Endothelial cell (in vitro differentiated cells): ENCODE measurements around the gene CASP8AP2. TPM values are rescaled to one million over a fixed set of nuclear protein-coding genes. Genes with fewer than 3 reads are reported as not detected.
A peak's percentile ranks its signal among the peaks of the same experiment; 100 is the strongest.
"Not testable (repeated sequence)": the region's sequence is repeated elsewhere in the genome, so short reads cannot be mapped to it uniquely, and the experiment has no call there.

Experiments used
- DNase-seq: peaks from one replicate; pipeline ENCODE4 v3.0.0; 2021; ENCODE audit warnings: low spot score
- H3K27ac Mint-ChIP-seq: one replicate; pipeline ENCODE4 v1.8.0; 2021; ENCODE audit warnings: mixed read lengths, inconsistent platforms; ENCODE audit not compliant: unreplicated experiment
- H3K27me3 Mint-ChIP-seq: one replicate; pipeline ENCODE4 v1.8.0; 2021; ENCODE audit warnings: mild to moderate bottlenecking, moderate library complexity, mixed read lengths, inconsistent platforms; ENCODE audit not compliant: unreplicated experiment
- H3K36me3 Mint-ChIP-seq: one replicate; pipeline ENCODE4 v1.8.0; 2021; ENCODE audit warnings: mild to moderate bottlenecking, low read depth, mixed read lengths, inconsistent platforms; ENCODE audit not compliant: unreplicated experiment
- H3K4me1 Mint-ChIP-seq: one replicate; pipeline ENCODE4 v1.8.0; 2021; ENCODE audit warnings: mild to moderate bottlenecking, mixed read lengths, inconsistent platforms; ENCODE audit not compliant: unreplicated experiment
- H3K4me3 Mint-ChIP-seq: one replicate; pipeline ENCODE4 v1.8.0; 2021; ENCODE audit warnings: mild to moderate bottlenecking, mixed read lengths, inconsistent platforms; ENCODE audit not compliant: unreplicated experiment
- H3K9me3 Mint-ChIP-seq: one replicate; pipeline ENCODE4 v1.8.0; 2021; ENCODE audit warnings: mixed read lengths, inconsistent platforms; ENCODE audit not compliant: unreplicated experiment
- CTCF ChIP-seq: fragments of 200-600 bp; sonication (generic); IDR thresholded peaks from one replicate; pipeline ENCODE4 v1.5.0; 2021; ENCODE audit warnings: antibody characterized with exemption; ENCODE audit not compliant: unreplicated experiment
- long read RNA-seq: library from polyadenylated mRNA; unstranded; transcript quantifications from one replicate; pipeline ENCODE4 v2.0.0, GENCODE V29; 2020; ENCODE audit not compliant: unreplicated experiment
- total RNA-seq: library from RNA; stranded (reverse); fragmentation: NEBNext Ultra II Directional; extraction: Animal tissue kit (Norgen Biotek cat#: 25700); gene quantifications from one replicate; pipeline ENCODE4 v1.2.1, GENCODE V29; 2021; ENCODE audit not compliant: unreplicated experiment

Gene CASP8AP2
- total RNA-seq, result 19.2 TPM
- long read RNA-seq, partial matches to known transcripts, result 2 of 4 reads
- long read RNA-seq, other reads (novel, unspliced or antisense), result 0 of 4 reads

DNA sequence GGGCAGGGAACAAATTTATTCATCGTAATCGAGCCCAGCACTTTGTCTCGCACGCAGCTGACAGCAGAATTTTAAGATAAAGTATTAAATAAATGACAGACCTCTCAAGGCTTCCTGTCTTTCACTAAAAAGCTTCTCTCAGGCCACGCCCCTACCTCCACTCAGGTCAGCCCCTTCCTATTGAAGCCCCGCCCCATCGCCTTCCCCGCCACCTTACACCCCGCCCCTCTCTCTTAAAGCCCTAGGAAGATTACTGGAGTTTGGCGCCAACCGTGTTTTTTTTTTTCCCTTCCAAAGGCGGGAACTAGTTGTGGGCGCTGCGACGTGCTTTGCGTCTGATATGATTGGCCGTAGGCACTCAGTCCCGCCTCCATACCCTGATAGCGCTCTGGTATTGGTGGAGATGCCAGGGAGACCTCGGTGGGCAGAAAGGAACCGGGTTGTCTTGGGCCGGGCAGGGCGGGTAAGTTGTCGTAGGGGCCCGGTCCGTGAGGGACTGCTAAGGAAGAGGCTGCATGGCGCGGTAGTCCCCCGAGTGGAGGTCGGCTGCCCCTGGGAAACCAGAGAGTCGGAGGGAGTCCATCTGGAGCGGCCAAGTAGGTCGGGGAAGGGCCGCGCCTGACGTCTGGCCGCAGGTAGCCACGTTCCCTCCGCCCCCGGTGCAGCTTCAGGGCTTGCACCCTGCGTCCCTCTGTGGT is at the start of gene CASP8AP2:
Gene CASP8AP2, plus strand, starts transcription at position 409 of the 698 bp plus-strand sequence.
- peak within 1 kb of the TSS; percentile 99 for H3K4me3 Mint-ChIP-seq
- H3K9me3 Mint-ChIP-seq, result no peaks in the 10 kb centered on the region
- H3K36me3 Mint-ChIP-seq, result peaks cover 4% of the 10 kb centered on the region
- peak; percentile 80 for DNase-seq
- peaks cover 4% of the 10 kb centered on the region for H3K27me3 Mint-ChIP-seq
- no peak for TF ChIP-seq CTCF
- H3K27ac Mint-ChIP-seq, result peak within 1 kb of the TSS; percentile 89
- H3K4me1 Mint-ChIP-seq, result peaks cover 15% of the 10 kb centered on the region

DNA sequence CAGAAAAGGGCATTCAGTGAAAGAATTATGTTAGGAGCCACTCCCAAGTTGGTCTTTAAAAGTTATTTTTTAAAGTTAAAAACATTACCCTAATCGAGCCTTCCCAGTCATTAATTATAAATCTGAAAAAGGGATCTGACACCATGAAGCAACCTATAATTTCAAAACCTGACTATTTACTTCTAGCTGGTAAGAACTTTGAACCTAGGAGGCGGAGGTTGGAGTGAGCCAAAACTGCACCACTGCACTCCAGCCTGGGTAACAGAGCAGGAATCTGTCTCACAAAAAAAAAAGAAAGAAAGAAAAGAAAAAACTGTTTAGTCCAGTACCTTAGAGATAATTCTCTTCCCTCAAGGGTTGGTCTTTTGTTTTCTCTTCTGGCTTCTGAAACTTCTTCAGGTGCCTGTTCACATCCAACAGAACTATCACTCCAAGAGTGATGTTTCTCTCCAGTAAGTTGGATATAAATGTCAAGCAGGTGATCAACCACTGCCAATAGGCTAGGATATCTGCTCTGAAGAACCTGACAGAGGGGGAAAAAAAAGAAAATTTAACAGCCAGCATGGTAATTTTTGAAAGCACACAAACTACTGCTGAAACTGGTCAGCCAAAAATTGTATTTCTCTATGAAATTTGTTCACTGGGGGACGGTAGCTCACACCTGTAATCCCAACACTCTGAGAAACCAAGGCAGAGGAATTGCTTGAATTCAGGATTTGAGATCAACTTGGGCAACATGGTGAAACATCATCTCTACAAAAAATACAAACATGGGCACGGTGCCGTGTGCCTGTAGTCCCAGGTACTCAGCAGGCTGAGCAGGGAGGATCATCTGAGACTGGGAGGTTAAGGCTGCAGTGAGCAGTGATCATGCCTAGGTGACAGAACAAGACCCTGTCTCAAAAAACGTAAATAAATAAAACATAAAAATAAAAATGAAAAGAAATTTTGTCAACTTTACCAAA is 48.3 kb upstream of the CASP8AP2 start:
- Mint-ChIP-seq H3K4me1 (no peaks in the 10 kb centered on the region), H3K4me3 (no peak overlapping the region), H3K27ac (no peak overlapping the region), H3K9me3 (no peaks in the 10 kb centered on the region), H3K36me3 (peaks cover 64% of the 10 kb centered on the region), H3K27me3 (no peaks in the 10 kb centered on the region)
- no peak for TF ChIP-seq CTCF
- no peak for DNase-seq

GRCh38 chr6:89782222-89782621 is 47.5 kb upstream of the CASP8AP2 start:
- no peak for DNase-seq
- no peak overlapping the region for H3K4me3 Mint-ChIP-seq
- no peaks in the 10 kb centered on the region for H3K4me1 Mint-ChIP-seq
- no peaks in the 10 kb centered on the region for H3K27me3 Mint-ChIP-seq
- peaks cover 64% of the 10 kb centered on the region for H3K36me3 Mint-ChIP-seq
- H3K9me3 Mint-ChIP-seq, result no peaks in the 10 kb centered on the region
- no peak overlapping the region for H3K27ac Mint-ChIP-seq
- TF ChIP-seq CTCF, result no peak

DNA sequence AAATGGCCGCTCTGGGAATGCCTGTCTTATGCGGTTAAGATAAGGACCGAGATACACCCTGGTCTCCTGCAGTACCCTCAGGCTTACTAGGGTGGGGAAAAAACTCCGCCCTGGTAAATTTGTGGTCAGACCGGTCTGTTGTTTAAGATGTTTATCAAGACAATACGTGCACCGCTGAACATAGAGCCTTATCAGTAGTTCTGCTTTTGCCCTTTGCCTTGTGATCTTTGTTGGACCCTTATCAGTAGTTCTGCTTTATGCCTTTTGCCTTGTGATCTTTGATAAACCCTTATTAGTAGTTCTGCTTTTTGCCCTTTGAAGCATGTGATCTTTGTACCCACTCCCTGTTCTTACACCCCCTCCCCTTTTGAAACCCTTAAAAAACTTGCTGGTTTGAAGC is 46.4 kb upstream of the CASP8AP2 start:
- peaks cover 65% of the 10 kb centered on the region for H3K36me3 Mint-ChIP-seq
- H3K9me3 Mint-ChIP-seq, H3K27me3 Mint-ChIP-seq, H3K27ac Mint-ChIP-seq, DNase-seq, H3K4me1 Mint-ChIP-seq: not testable (repeated sequence)
- peak overlapping the region; percentile 63 for H3K4me3 Mint-ChIP-seq

DNA sequence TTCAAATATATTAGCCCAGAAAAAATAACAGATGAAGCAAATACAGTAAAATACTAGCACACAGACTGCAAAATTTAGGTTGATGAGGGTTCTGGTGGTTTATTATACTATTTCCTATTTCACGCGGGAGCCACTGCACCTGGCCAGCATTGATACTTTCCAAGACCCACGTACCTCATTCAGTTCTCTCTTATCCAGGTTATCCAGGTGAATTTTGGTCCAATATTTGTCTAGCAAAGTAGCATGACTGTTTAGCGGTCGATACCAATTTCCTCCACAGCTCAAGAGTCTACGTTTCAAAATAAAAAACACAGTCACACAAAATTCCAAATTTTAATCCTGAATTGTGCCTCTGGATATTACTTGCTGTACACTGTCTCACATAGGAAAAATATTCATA is 44.8 kb upstream of the CASP8AP2 start:
- Mint-ChIP-seq H3K27ac (peak overlapping the region; percentile 12), H3K9me3 (no peaks in the 10 kb centered on the region), H3K27me3 (no peaks in the 10 kb centered on the region), H3K4me3 (no peak overlapping the region), H3K36me3 (peaks cover 66% of the 10 kb centered on the region), H3K4me1 (no peaks in the 10 kb centered on the region)
- no peak for TF ChIP-seq CTCF
- DNase-seq, result no peak
